HepG2 (cell line): ENCODE measurements around the gene PLCB1. TPM values are rescaled to one million over a fixed set of nuclear protein-coding genes. Genes with fewer than 3 reads are reported as not detected.

ENCODE experiments used
- CENPBD1 ChIP-seq: sonication (generic); formaldehyde crosslinking; IDR thresholded peaks from 2 replicates; pipeline ENCODE4 v1.8.0; 2022; ENCODE audit warnings: missing genetic modification reagents, low read depth, mild to moderate bottlenecking, borderline replicate concordance
- GRHL1 ChIP-seq: sonication (generic); formaldehyde crosslinking; conservative IDR thresholded peaks from 2 replicates; pipeline ENCODE4 v1.8.0; 2022; ENCODE audit warnings: missing genetic modification reagents
- KIAA2018 ChIP-seq: sonication (generic); formaldehyde crosslinking; IDR thresholded peaks from 2 replicates; pipeline ENCODE4 v1.5.0; 2020; ENCODE audit warnings: mild to moderate bottlenecking, missing genetic modification reagents, borderline replicate concordance
- SMAD9 ChIP-seq: sonication (generic); formaldehyde crosslinking; IDR thresholded peaks from 2 replicates; pipeline ENCODE4 v1.5.1; 2020; ENCODE audit warnings: mild to moderate bottlenecking, missing genetic modification reagents
- ZBTB46 ChIP-seq: sonication (generic); formaldehyde crosslinking; IDR thresholded peaks from 2 replicates; pipeline ENCODE4 v1.4.0; 2020; ENCODE audit warnings: mild to moderate bottlenecking, missing genetic modification reagents, borderline replicate concordance
- ZNF142 ChIP-seq: sonication (generic); formaldehyde crosslinking; IDR thresholded peaks from 2 replicates; pipeline ENCODE4 v1.4.0; 2020; ENCODE audit warnings: missing genetic modification reagents
- ZNF441 ChIP-seq: sonication (generic); formaldehyde crosslinking; IDR thresholded peaks from 2 replicates; pipeline ENCODE4 v1.7.0; 2021; ENCODE audit warnings: missing genetic modification reagents, borderline replicate concordance
- polyA plus RNA-seq, 8 experiments: library from polyadenylated mRNA; depleted of rRNA in 3 of 8; stranded (reverse) in 7 of 8; unstranded in 1 of 8; fragments of >200 nt; fragmentation: Illumina TruSeq in 4 of 8; extraction: Trizol in 4 of 8; gene quantifications; 2 replicates each; pipeline versions ENCODE4 v1.2.1 to v1.2.3, GENCODE V29; 2011 to 2016; ENCODE audit warnings: low read depth in 4 of 8, missing spikeins in 1 of 8, mixed read lengths in 1 of 8; ENCODE audit not compliant: insufficient read depth in 1 of 8
- total RNA-seq, 5 experiments: library from RNA; depleted of rRNA; stranded (reverse); fragments of >200 nt; fragmentation: Illumina TruSeq; extraction: Trizol; gene quantifications; 2 replicates each; pipeline ENCODE4 v1.2.3, GENCODE V29; 2016; ENCODE audit warnings: low read depth in 1 of 5

The PLCB1 gene
- total and polyA plus RNA-seq, 2 of the 13 experiments (the other 11 are each of a cell fraction or from before 2014, with no cell fraction given): 42.4 to 55.9 TPM

- TF ChIP-seq KIAA2018 (CRISPR knock-in tag): 0 out of 2 replicates have a peak, but pooled peaks have one; percentile 54
- no peak for TF ChIP-seq SMAD9 (CRISPR knock-in tag)
- peak; percentile 93 for TF ChIP-seq ZNF441
- no peak for TF ChIP-seq GRHL1
- TF ChIP-seq CENPBD1 (CRISPR knock-in tag): no peak
- 0 out of 2 replicates have a peak, but pooled peaks have one; percentile 79 for TF ChIP-seq ZNF142
- TF ChIP-seq ZBTB46 (CRISPR knock-in tag): no peak
These were observed 12.5 kb downstream of the PLCB1 start (continued) for GRCh38 chr20:8144282-8145245.
